K562 (cell line): Measurements from ENCODE around the gene CREB3L2. TPM values are rescaled to one million over a fixed set of nuclear protein-coding genes. Genes with fewer than 3 reads are reported as not detected.
A peak's percentile ranks its signal among the peaks of the same experiment; 100 is the strongest.

Experiments
- ATAC-seq: fragments of 200-7000 bp; cut with Tn5 transposase; 3 replicates; pipeline ENCODE4 v1.9.1; 2020; ENCODE audit warnings: moderate library complexity
- BruUV-seq: library from RNA; stranded (reverse); fragments of 400-500 nt; replicated peaks from 2 replicates; lab custom pipeline; 2021; lab: Mats Ljungman, UMichigan
- CTCF ChIA-PET: fragments of 300-600 bp; formaldehyde crosslinking; extraction: SDS; loops from one replicate; lab custom pipeline; 2021; ENCODE audit warnings: low intra/inter-chr PET ratio; lab: Yijun Ruan, JAX
- POLR2A ChIA-PET: fragments of 300-600, 350-650 bp; sonication (Branson Sonifier 250); formaldehyde crosslinking; extraction: SDS; loops from one replicate; lab custom pipeline; 2021; ENCODE audit warnings: antibody characterized with exemption, inconsistent platforms; lab: Yijun Ruan, JAX
- DNase-seq, 4 experiments: peaks; one replicate each; pipeline versions ENCODE4 v3.0.0 to v3.0.0-alpha.2; 2011 to 2018; ENCODE audit warnings: low spot score in 3 of 4, mixed read lengths in 3 of 4; ENCODE audit errors: extremely low read depth in 1 of 4
- FAIRE-seq: peaks from 2 replicates; lab custom pipeline; 2011; peaks lifted over from hg19 to GRCh38; lab: Jason Lieb, UNC
- H2AFZ ChIP-seq: 2 replicates; pipeline ENCODE4 v1.6.0; 2011; ENCODE audit warnings: low read depth, low read length, control low read depth, inconsistent platforms
- H3K27ac ChIP-seq: fragments of 200-600 bp; 3 replicates; pipeline ENCODE4 v1.8.0; 2011; ENCODE audit warnings: low read depth, mild to moderate bottlenecking, control low read depth, inconsistent platforms, low read length, moderate library complexity, mixed read lengths; ENCODE audit errors: extremely low read depth
- H3K27me3 ChIP-seq, 2 experiments: fragments of 300-600 bp in 1 of 2; 2 replicates in 1 of 2; 3 replicates in 1 of 2; pipeline versions ENCODE4 v1.6.0 to v1.8.0; 2011; ENCODE audit warnings: inconsistent platforms in 2 of 2, low read length in 2 of 2, mild to moderate bottlenecking in 1 of 2, mixed read lengths in 1 of 2, moderate library complexity in 1 of 2; ENCODE audit not compliant: control insufficient read depth in 2 of 2, insufficient read depth in 2 of 2
- H3K36me3 ChIP-seq: fragments of 300-600 bp; 3 replicates; pipeline ENCODE4 v1.8.0; 2011; ENCODE audit warnings: mild to moderate bottlenecking, low read length, inconsistent platforms; ENCODE audit not compliant: control insufficient read depth, insufficient read depth
- H3K4me1 ChIP-seq, 2 experiments: fragments of 200-600 bp in 1 of 2; replicated peaks in 1 of 2; 2 replicates in 1 of 2; 3 replicates in 1 of 2; pipeline versions ENCODE4 v1.5.1 to v1.8.0; 2011; ENCODE audit warnings: inconsistent platforms in 2 of 2, low read length in 2 of 2, mild to moderate bottlenecking in 1 of 2, mixed read lengths in 1 of 2, moderate library complexity in 1 of 2; ENCODE audit not compliant: control insufficient read depth in 2 of 2, insufficient read depth in 2 of 2
- H3K4me2 ChIP-seq: 2 replicates; pipeline ENCODE4 v1.6.1; 2011; ENCODE audit warnings: low read length, control low read depth, inconsistent platforms, mixed read lengths; ENCODE audit not compliant: insufficient read depth
- H3K4me3 ChIP-seq: fragments of 200-600 bp; sonication (generic), shearing (Covaris generic); 2 replicates; pipeline ENCODE4 v1.5.1; 2016; ENCODE audit warnings: control low read depth, inconsistent platforms
- H3K79me2 ChIP-seq: fragments of 200-600 bp; 3 replicates; pipeline ENCODE4 v1.8.0; 2011; ENCODE audit warnings: low read length, inconsistent platforms; ENCODE audit not compliant: control insufficient read depth, insufficient read depth
- H3K9ac ChIP-seq, 2 experiments: 2 replicates each; pipeline versions ENCODE4 v1.6.0 to v1.6.1; 2011; ENCODE audit warnings: low read depth in 2 of 2, low read length in 2 of 2, control low read depth in 1 of 2, inconsistent platforms in 1 of 2, mild to moderate bottlenecking in 1 of 2, mixed read lengths in 1 of 2; ENCODE audit not compliant: insufficient read depth in 1 of 2
- H3K9me1 ChIP-seq: one replicate; pipeline ENCODE4 v1.6.0; 2011; ENCODE audit warnings: inconsistent platforms, mild to moderate bottlenecking, low read length, moderate library complexity; ENCODE audit not compliant: control insufficient read depth, insufficient read depth
- H3K9me3 ChIP-seq: replicated peaks from 2 replicates; pipeline ENCODE4 v1.5.1; 2011; ENCODE audit warnings: low read depth, low read length, inconsistent platforms; ENCODE audit not compliant: control insufficient read depth, insufficient read depth
- H4K20me1 ChIP-seq: replicated peaks from 2 replicates; pipeline ENCODE4 v1.6.1; 2011; ENCODE audit warnings: low read length, inconsistent platforms, mixed read lengths; ENCODE audit not compliant: control insufficient read depth, insufficient read depth
- ARID2 ChIP-seq: fragments of 450-650 bp; IDR thresholded peaks from 2 replicates; pipeline ENCODE4 v1.6.1; 2017; ENCODE audit warnings: antibody characterized with exemption, mild to moderate bottlenecking
- ATF1 ChIP-seq, 2 experiments: fragments of 450-650 bp in 1 of 2; IDR thresholded peaks; 2 replicates each; pipeline ENCODE4 v1.6.1; 2016; ENCODE audit warnings: missing compliant biosample characterization in 1 of 2, missing genetic modification characterization in 1 of 2
- BRD9 ChIP-seq: fragments of 450-650 bp; IDR thresholded peaks from 2 replicates; pipeline ENCODE4 v1.6.1; 2018; ENCODE audit warnings: low read depth; ENCODE audit not compliant: partially characterized antibody
- NFXL1 ChIP-seq: fragments of 450-650 bp; formaldehyde crosslinking; IDR thresholded peaks from 2 replicates; pipeline ENCODE4 v1.4.0; 2021; ENCODE audit warnings: mild to moderate bottlenecking
- RBM22 ChIP-seq: fragments of 200-400 bp; formaldehyde crosslinking; IDR thresholded peaks from 2 replicates; pipeline ENCODE4 v1.6.1; 2018; ENCODE audit warnings: low read length, low read depth; ENCODE audit not compliant: poor library complexity, severe bottlenecking
- RNF2 ChIP-seq: sonication (generic); IDR thresholded peaks from 2 replicates; pipeline ENCODE4 v1.6.1; 2016
- STAG1 ChIP-seq: sonication (generic); formaldehyde crosslinking; IDR thresholded peaks from 2 replicates; pipeline ENCODE4 v1.5.0; 2020; ENCODE audit warnings: missing genetic modification reagents, borderline replicate concordance
- TEAD1 ChIP-seq, 2 experiments: fragments of 450-650 bp in 1 of 2; sonication (generic) in 1 of 2; formaldehyde crosslinking; IDR thresholded peaks; 2 replicates each; pipeline versions ENCODE4 v1.4.0 to v1.8.0; 2020 to 2022; ENCODE audit warnings: mild to moderate bottlenecking in 2 of 2, missing genetic modification reagents in 1 of 2
- ZNF436 ChIP-seq: fragments of 250-450, 450-650 bp; sonication (Bioruptor Pico); formaldehyde crosslinking; IDR thresholded peaks from 2 replicates; pipeline ENCODE4 v1.7.0; 2020; ENCODE audit warnings: mild to moderate bottlenecking
- WGBS: fragments of 100-300 bp; shearing (Covaris generic); methylation state at CpG from one replicate; pipeline ENCODE4 v1.1.6; 2016; ENCODE audit warnings: low coverage, mixed read lengths; ENCODE audit not compliant: insufficient coverage; ENCODE audit errors: missing lambda C conversion rate; 5-methylcytosine and 5-hydroxymethylcytosine counted together
- in situ Hi-C: fragments of 300-500 bp; cut with MboI; formaldehyde crosslinking; loops from 4 replicates; pipeline ENCODE4 v1.15.0; 2018; ENCODE audit warnings: inconsistent platforms, mixed read lengths
- intact Hi-C: fragments of 100-400 bp; cut with micrococcal nuclease; formaldehyde crosslinking; loops from 2 replicates; pipeline ENCODE4 v1.14.2; 2022
- polyA plus RNA-seq, 8 experiments: library from polyadenylated mRNA; depleted of rRNA in 4 of 8; stranded (reverse) in 5 of 8; unstranded in 3 of 8; fragments of >200 nt; fragmentation: Nextera tagmentation in 2 of 8; fragmentation: Illumina TruSeq in 1 of 8; extraction: Ambion mirVana in 2 of 8; extraction: Trizol in 1 of 8; gene quantifications; 2 replicates each; pipeline versions ENCODE4 v1.2.1 to v1.2.3, GENCODE V29; 2011 to 2014; ENCODE audit warnings: inconsistent platforms in 1 of 8, missing spikeins in 1 of 8
- total RNA-seq, 7 experiments: library from RNA; depleted of rRNA in 6 of 7; stranded (reverse); fragments of >200 nt in 6 of 7; fragmentation: Illumina TruSeq in 2 of 7; extraction: Trizol in 2 of 7; gene quantifications; 2 replicates each; pipeline versions ENCODE4 v1.2.1 to v1.2.3, GENCODE V29; 2011 to 2021; ENCODE audit warnings: low replicate concordance in 1 of 7
- TF ChIP-seq, protein P1 (sequence below): sonication (generic); formaldehyde crosslinking; IDR thresholded peaks from 2 replicates; pipeline ENCODE4 v1.8.0; 2022; ENCODE audit warnings: mild to moderate bottlenecking, low read depth, missing genetic modification reagents
- TF ChIP-seq, protein P2 (sequence below): fragments of 450-650 bp; formaldehyde crosslinking; conservative IDR thresholded peaks from 2 replicates; pipeline ENCODE4 v1.4.0; 2022; ENCODE audit warnings: mild to moderate bottlenecking, missing genetic modification characterization
- TF ChIP-seq, protein P3 (sequence below), 3 experiments: fragments of 200-800 bp in 1 of 3; fragments of 250-450 bp in 1 of 3; fragments of 450-650 bp in 1 of 3; sonication (Bioruptor Pico) in 1 of 3; sonication (Bioruptor generic) in 1 of 3; formaldehyde crosslinking in 1 of 3; IDR thresholded peaks; 2 replicates each; pipeline versions ENCODE4 v1.6.1 to v1.8.0; 2016 to 2022; ENCODE audit warnings: mild to moderate bottlenecking in 2 of 3, missing genetic modification characterization in 2 of 3, missing compliant biosample characterization in 1 of 3, moderate library complexity in 1 of 3
- TF ChIP-seq, protein P4 (sequence below): fragments of 250-450 bp; sonication (Bioruptor Pico); IDR thresholded peaks from 2 replicates; pipeline ENCODE4 v1.9.0; 2021; ENCODE audit warnings: mild to moderate bottlenecking

CREB3L2 gene
- total and polyA plus RNA-seq, 9 of the 15 experiments (the other 6 are each of a cell fraction or from before 2014, with no cell fraction given) = 7.1 to 45.6 (median 15.8) TPM

DNA sequence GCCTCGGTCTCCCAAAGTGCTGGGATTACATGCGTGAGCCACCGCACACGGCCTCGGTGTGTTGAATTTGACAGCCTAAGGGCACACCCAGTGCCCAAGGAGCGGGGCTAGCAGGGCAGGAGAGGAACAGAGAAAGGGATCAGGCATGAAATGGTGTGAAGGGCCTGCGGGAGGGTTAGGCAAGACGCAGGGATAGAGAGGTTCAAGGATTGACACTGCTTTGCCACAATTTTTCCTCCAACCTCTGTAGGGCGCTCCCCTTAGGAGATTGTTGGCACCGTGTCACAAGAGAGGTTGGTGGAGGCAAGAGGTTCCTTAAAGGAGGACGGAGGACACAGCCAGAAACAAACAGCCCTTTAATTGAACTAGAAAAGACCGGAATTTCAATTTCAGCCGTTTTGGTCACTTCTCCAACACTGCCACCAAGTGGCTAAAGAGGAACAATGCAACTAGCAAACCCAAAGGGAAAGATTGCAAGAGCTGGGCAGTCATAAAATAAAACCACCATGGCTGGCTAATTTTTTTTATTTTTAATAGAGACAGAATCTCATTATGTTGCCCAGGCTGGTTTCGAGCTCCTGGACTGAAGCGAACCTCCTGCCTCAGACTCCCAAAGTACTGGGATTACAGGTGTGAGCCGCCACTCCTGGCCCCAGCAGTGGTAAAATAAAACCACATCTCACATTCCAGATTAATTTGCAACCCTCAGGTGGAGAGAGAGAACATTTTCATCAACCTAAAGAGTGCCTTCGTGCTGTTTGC lies 6.9 kb upstream of the CREB3L2 start:
- Histone ChIP-seq H3K79me2 (no peaks in the 10 kb centered on the region), H3K9me1 (no peaks in the 10 kb centered on the region), H3K9ac (peak overlapping the region in 1 of 2 experiments; percentile 31; a peak in 1 of 4 replicates), H3K4me3 (no peak overlapping the region), H4K20me1 (no peaks in the 10 kb centered on the region), H3K9me3 (no peaks in the 10 kb centered on the region), H3K27ac (0 out of 3 replicates have a peak overlapping the region, but pooled peaks have one; percentile 24), H2AFZ (peak overlapping the region; percentile 88), H3K4me2 (peak overlapping the region; percentile 26; the same call in 1 of the 2 replicates), H3K27me3 (no peaks in the 10 kb centered on the region), H3K4me1 (peaks cover 0 to 3% of the 10 kb centered on the region in 2 experiments; a peak in 2 of 5 replicates), H3K36me3 (no peaks in the 10 kb centered on the region)
- POLR2A ChIA-PET = interaction anchor here (1.3 to 2.1 kb wide), 2 partner anchors 9 to 16 kb away, joined by 4 read pairs; no protein-coding TSS in a partner anchor
- peak; percentile 76 for ATAC-seq
- in situ Hi-C loops = loop anchor here (5.0 kb wide), 1 partner anchor 351 kb away; no protein-coding TSS in a partner anchor
- peak; percentile 96 for FAIRE-seq
- CTCF ChIA-PET = interaction anchor here (0.6 to 3.7 kb wide), 8 partner anchors 45 to 730 kb away, joined by 3 to 63 read pairs (median 4); no protein-coding TSS in a partner anchor
- BruUV-seq = no TSS peak
- intact Hi-C loops = loop anchor here (1.0 to 10.0 kb wide), 6 partner anchors 105 to 402 kb away; no protein-coding TSS in a partner anchor
- peak; percentile 55 to 84 (median 66) for DNase-seq
- whole genome bisulfite sequencing = 43% methylated on average over 17 of the region's 17 CpGs
- peak; percentile 56; the same call in 1 of the 2 replicates for TF ChIP-seq STAG1
- no peak for TF ChIP-seq TEAD1 (CRISPR knock-in tag; IDR thresholded peaks at IDR 0.05)
- TF ChIP-seq, protein P1, sequence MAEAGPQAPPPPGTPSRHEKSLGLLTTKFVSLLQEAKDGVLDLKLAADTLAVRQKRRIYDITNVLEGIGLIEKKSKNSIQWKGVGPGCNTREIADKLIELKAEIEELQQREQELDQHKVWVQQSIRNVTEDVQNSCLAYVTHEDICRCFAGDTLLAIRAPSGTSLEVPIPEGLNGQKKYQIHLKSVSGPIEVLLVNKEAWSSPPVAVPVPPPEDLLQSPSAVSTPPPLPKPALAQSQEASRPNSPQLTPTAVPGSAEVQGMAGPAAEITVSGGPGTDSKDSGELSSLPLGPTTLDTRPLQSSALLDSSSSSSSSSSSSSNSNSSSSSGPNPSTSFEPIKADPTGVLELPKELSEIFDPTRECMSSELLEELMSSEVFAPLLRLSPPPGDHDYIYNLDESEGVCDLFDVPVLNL = no peak
- TF ChIP-seq, protein P2, sequence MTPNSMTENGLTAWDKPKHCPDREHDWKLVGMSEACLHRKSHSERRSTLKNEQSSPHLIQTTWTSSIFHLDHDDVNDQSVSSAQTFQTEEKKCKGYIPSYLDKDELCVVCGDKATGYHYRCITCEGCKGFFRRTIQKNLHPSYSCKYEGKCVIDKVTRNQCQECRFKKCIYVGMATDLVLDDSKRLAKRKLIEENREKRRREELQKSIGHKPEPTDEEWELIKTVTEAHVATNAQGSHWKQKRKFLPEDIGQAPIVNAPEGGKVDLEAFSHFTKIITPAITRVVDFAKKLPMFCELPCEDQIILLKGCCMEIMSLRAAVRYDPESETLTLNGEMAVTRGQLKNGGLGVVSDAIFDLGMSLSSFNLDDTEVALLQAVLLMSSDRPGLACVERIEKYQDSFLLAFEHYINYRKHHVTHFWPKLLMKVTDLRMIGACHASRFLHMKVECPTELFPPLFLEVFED (CRISPR knock-in tag) = 0 out of 2 replicates have a peak, but pooled peaks have one; percentile 11
- no peak for TF ChIP-seq NFXL1
- no peak for TF ChIP-seq RBM22
- TF ChIP-seq ARID2 = peak; percentile 91
- peak; percentile 49 for TF ChIP-seq BRD9
- TF ChIP-seq ATF1 (CRISPR knock-in tag; IDR thresholded peaks at IDR 0.05) = no peak
- TF ChIP-seq ATF1 (tag; IDR thresholded peaks at IDR 0.05) = 0 out of 2 replicates have a peak, but pooled peaks have one; percentile 13
- TF ChIP-seq, protein P3, sequence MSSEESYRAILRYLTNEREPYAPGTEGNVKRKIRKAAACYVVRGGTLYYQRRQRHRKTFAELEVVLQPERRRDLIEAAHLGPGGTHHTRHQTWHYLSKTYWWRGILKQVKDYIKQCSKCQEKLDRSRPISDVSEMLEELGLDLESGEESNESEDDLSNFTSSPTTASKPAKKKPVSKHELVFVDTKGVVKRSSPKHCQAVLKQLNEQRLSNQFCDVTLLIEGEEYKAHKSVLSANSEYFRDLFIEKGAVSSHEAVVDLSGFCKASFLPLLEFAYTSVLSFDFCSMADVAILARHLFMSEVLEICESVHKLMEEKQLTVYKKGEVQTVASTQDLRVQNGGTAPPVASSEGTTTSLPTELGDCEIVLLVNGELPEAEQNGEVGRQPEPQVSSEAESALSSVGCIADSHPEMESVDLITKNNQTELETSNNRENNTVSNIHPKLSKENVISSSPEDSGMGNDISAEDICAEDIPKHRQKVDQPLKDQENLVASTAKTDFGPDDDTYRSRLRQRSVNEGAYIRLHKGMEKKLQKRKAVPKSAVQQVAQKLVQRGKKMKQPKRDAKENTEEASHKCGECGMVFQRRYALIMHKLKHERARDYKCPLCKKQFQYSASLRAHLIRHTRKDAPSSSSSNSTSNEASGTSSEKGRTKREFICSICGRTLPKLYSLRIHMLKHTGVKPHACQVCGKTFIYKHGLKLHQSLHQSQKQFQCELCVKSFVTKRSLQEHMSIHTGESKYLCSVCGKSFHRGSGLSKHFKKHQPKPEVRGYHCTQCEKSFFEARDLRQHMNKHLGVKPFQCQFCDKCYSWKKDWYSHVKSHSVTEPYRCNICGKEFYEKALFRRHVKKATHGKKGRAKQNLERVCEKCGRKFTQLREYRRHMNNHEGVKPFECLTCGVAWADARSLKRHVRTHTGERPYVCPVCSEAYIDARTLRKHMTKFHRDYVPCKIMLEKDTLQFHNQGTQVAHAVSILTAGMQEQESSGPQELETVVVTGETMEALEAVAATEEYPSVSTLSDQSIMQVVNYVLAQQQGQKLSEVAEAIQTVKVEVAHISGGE (CRISPR knock-in tag; IDR thresholded peaks at IDR 0.05) = no peak
- TF ChIP-seq, protein P4, sequence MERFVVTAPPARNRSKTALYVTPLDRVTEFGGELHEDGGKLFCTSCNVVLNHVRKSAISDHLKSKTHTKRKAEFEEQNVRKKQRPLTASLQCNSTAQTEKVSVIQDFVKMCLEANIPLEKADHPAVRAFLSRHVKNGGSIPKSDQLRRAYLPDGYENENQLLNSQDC (CRISPR knock-in tag) = no peak
- no peak for TF ChIP-seq ZNF436 (CRISPR knock-in tag)
- no peak for TF ChIP-seq RNF2
